ENCODE data around the gene ERO1B. TPM values are rescaled to one million over a fixed set of nuclear protein-coding genes. Genes with fewer than 3 reads are reported as not detected.

Gene ERO1B
- total and polyA plus RNA-seq, 2 of the 4 experiments (the other 2 are of a cell fraction), result 0.54 to 0.60 TPM

DNA sequence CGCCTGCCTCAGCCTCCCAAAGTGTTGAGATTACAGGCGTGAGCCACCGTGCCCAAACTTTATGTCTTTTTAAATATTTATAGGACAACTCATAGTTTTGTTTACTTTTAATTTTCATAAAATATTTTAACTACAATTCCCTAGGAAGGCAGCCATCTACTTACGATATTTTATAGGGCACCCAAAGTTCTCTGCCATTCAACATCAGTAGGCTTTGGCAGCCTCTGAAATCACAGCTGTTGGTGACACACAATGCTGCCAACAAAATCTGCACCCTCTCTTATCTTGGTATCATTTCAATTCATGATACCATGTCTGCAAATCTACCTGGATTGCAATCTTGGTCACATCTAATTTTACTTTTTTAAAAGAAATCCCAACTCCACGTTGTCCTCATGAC, 27.1 kb upstream of the ERO1B start:
- no peak overlapping the region for H3K9ac ChIP-seq (ENCODE audit: low read depth, low read length)
- H3K56ac ChIP-seq (ENCODE audit: extremely low read depth, insufficient read depth, low read length), result no peak overlapping the region
- no peaks in the 10 kb centered on the region for H3K4me1 ChIP-seq (ENCODE audit: control insufficient read depth, insufficient read depth, low read length)
- H3K18ac ChIP-seq (ENCODE audit: low read depth, low read length), result no peak overlapping the region
- H2AK5ac ChIP-seq (ENCODE audit: low read depth, low read length), result no peak overlapping the region
- dilution Hi-C loops (cut with HindIII; ENCODE audit: low sequenced_read_pairs, unreplicated experiment), result no loop called here
- H3K9me1 ChIP-seq (ENCODE audit: insufficient read depth, low read length), result no peaks in the 10 kb centered on the region
- no peak overlapping the region for H3K4me3 ChIP-seq (ENCODE audit: insufficient read depth, low read depth, low read length)
- no CpG with 5 or more reads among the region's 5 CpGs for WGBS, 2 experiments (ENCODE audit: extremely low coverage in 2 of 2, insufficient read length in 1 of 2)
- H3K27ac ChIP-seq (ENCODE audit: insufficient read depth, low read length), result no peak overlapping the region
- H2BK5ac ChIP-seq (ENCODE audit: low read depth, low read length, poor library complexity, severe bottlenecking), result no peak overlapping the region
- no peaks in the 10 kb centered on the region for H4K20me1 ChIP-seq (ENCODE audit: insufficient read depth, low read length)
- H4K8ac ChIP-seq (ENCODE audit: low read depth in 2 of 2, low read length in 2 of 2), result no peak overlapping the region
- no peak overlapping the region for H2AFZ ChIP-seq (replicated peaks; ENCODE audit: low read length, poor library complexity)
- no peak overlapping the region for H4K91ac ChIP-seq (ENCODE audit: insufficient read depth, low read depth, low read length)
- ATAC-seq (ENCODE audit: low read depth) (no peak), DNase-seq (no peak)
- ChIA-PET CTCF (no interaction called here), POLR2A (ENCODE audit: unreplicated experiment) (no interaction called here)
- H2AK9ac ChIP-seq (replicated peaks; ENCODE audit: low read depth, low read length, poor library complexity), result no peak overlapping the region
- no peak overlapping the region for H2BK120ac ChIP-seq (ENCODE audit: low read depth, low read length)
- no TSS peak for BruUV-seq (replicated peaks)
- in situ Hi-C loops (cut with MboI; ENCODE audit: low sequenced_read_pairs), result no loop called here
- no peak overlapping the region for H2BK15ac ChIP-seq (ENCODE audit: low read depth, low read length)
- H3K36me3 ChIP-seq (ENCODE audit: control insufficient read depth, insufficient read depth, low read length), result no peaks in the 10 kb centered on the region
- H3K4ac ChIP-seq (ENCODE audit: low read depth, low read length), result no peak overlapping the region
- no peak overlapping the region for H4K5ac ChIP-seq (ENCODE audit: low read depth, low read length)
- no peak for TF ChIP-seq MAZ (IDR thresholded peaks at IDR 0.05; ENCODE audit: borderline replicate concordance, low read depth, low read length)
- TF ChIP-seq, protein P1, sequence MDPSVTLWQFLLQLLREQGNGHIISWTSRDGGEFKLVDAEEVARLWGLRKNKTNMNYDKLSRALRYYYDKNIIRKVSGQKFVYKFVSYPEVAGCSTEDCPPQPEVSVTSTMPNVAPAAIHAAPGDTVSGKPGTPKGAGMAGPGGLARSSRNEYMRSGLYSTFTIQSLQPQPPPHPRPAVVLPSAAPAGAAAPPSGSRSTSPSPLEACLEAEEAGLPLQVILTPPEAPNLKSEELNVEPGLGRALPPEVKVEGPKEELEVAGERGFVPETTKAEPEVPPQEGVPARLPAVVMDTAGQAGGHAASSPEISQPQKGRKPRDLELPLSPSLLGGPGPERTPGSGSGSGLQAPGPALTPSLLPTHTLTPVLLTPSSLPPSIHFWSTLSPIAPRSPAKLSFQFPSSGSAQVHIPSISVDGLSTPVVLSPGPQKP (IDR thresholded peaks at IDR 0.05; ENCODE audit: borderline replicate concordance, low read depth, low read length), result no peak
- no peaks in the 10 kb centered on the region for H3K27me3 ChIP-seq (ENCODE audit: control insufficient read depth, insufficient read depth, low read length)
- no peak overlapping the region for H3K14ac ChIP-seq (replicated peaks; ENCODE audit: low read depth, low read length)
- no peaks in the 10 kb centered on the region for H3K9me3 ChIP-seq (ENCODE audit: control insufficient read depth, insufficient read depth, low read length)
- no peak overlapping the region for H3K23ac ChIP-seq (ENCODE audit: low read depth, low read length)
- intact Hi-C loops (cut with micrococcal nuclease), result no loop called here
- no peak overlapping the region for H3K4me2 ChIP-seq (ENCODE audit: low read depth, low read length)
- H3K79me1 ChIP-seq (ENCODE audit: low read depth in 1 of 2, low read length in 2 of 2), result no peaks in the 10 kb centered on the region
- H2BK20ac ChIP-seq (ENCODE audit: low read depth, low read length), result no peak overlapping the region
